GM23338 (cell line): ENCODE results near the gene TRIOBP. TPM values are rescaled to one million over a fixed set of nuclear protein-coding genes. Genes with fewer than 3 reads are reported as not detected.

ENCODE experiments used
- ATAC-seq: fragments of 200-7000 bp; cut with Tn5 transposase; 3 replicates; pipeline ENCODE4 v1.9.1; 2020
- DNase-seq: peaks from one replicate; pipeline ENCODE4 v3.0.0-alpha.2; 2015; ENCODE audit warnings: low spot score
- H2AFZ ChIP-seq: fragments of 200-600 bp; sonication (generic); 2 replicates; pipeline ENCODE4 v1.8.0; 2016; ENCODE audit warnings: antibody characterized with exemption, mild to moderate bottlenecking, moderate library complexity
- H3F3A ChIP-seq: fragments of 200-600 bp; sonication (generic); replicated peaks from 2 replicates; pipeline ENCODE4 v1.8.0; 2017; ENCODE audit warnings: antibody characterized with exemption, mixed run types, low read depth
- H3K27ac ChIP-seq: fragments of 200-600 bp; sonication (generic); 2 replicates; pipeline ENCODE4 v1.6.1; 2016; ENCODE audit warnings: low read depth
- H3K27me3 ChIP-seq: fragments of 200-600 bp; sonication (generic); 2 replicates; pipeline ENCODE4 v1.8.0; 2016; ENCODE audit warnings: mild to moderate bottlenecking, mixed run types, moderate library complexity; ENCODE audit not compliant: insufficient read depth
- H3K36me3 ChIP-seq: fragments of 200-600 bp; sonication (generic); 2 replicates; pipeline ENCODE4 v1.8.0; 2016; ENCODE audit warnings: mild to moderate bottlenecking; ENCODE audit not compliant: insufficient read depth
- H3K4me1 ChIP-seq: fragments of 200-600 bp; sonication (generic); 2 replicates; pipeline ENCODE4 v1.8.0; 2016; ENCODE audit warnings: mild to moderate bottlenecking, moderate library complexity; ENCODE audit not compliant: insufficient read depth
- H3K4me2 ChIP-seq: fragments of 200-600 bp; sonication (generic); 2 replicates; pipeline ENCODE4 v1.7.1; 2017; ENCODE audit warnings: mixed run types
- H3K4me3 ChIP-seq: fragments of 200-600 bp; sonication (generic); 2 replicates; pipeline ENCODE4 v1.6.1; 2016; ENCODE audit warnings: mixed run types
- H3K79me2 ChIP-seq: fragments of 200-600 bp; sonication (generic); replicated peaks from 2 replicates; pipeline ENCODE4 v1.8.0; 2017; ENCODE audit warnings: mild to moderate bottlenecking; ENCODE audit not compliant: insufficient read depth
- H3K9me2 ChIP-seq: fragments of 200-600 bp; sonication (generic); 2 replicates; pipeline ENCODE4 v1.8.0; 2017; ENCODE audit not compliant: insufficient read depth
- H4K20me1 ChIP-seq: fragments of 200-600 bp; sonication (generic); replicated peaks from 2 replicates; pipeline ENCODE4 v1.8.0; 2017; ENCODE audit warnings: mild to moderate bottlenecking; ENCODE audit not compliant: insufficient read depth
- H3K27ac Mint-ChIP-seq: 2 replicates; pipeline ENCODE4 v1.8.0; 2020; ENCODE audit warnings: inconsistent platforms, mild to moderate bottlenecking, moderate library complexity, mixed read lengths
- H3K27me3 Mint-ChIP-seq: 3 replicates; pipeline ENCODE4 v1.8.0; 2022; ENCODE audit warnings: low read depth, mild to moderate bottlenecking, moderate library complexity, mixed read lengths, inconsistent platforms; ENCODE audit not compliant: insufficient read depth, poor library complexity
- H3K36me3 Mint-ChIP-seq: 3 replicates; pipeline ENCODE4 v1.8.0; 2021; ENCODE audit warnings: low read depth, mild to moderate bottlenecking, inconsistent platforms, moderate library complexity, mixed read lengths
- H3K4me1 Mint-ChIP-seq: 3 replicates; pipeline ENCODE4 v1.8.0; 2020; ENCODE audit warnings: mild to moderate bottlenecking, inconsistent platforms, mixed read lengths
- H3K4me3 Mint-ChIP-seq: 3 replicates; pipeline ENCODE4 v1.8.0; 2021; ENCODE audit warnings: moderate library complexity, mild to moderate bottlenecking, inconsistent platforms, mixed read lengths
- H3K9me3 Mint-ChIP-seq: 3 replicates; pipeline ENCODE4 v1.8.0; 2020; ENCODE audit warnings: moderate library complexity, mild to moderate bottlenecking, inconsistent platforms, mixed read lengths
- EZH2 ChIP-seq: fragments of 200-600 bp; sonication (generic); IDR thresholded peaks from one replicate; pipeline ENCODE4 v1.8.0; 2017; ENCODE audit warnings: antibody characterized with exemption, mild to moderate bottlenecking, low read depth; ENCODE audit not compliant: unreplicated experiment
- EZH2phosphoT487 ChIP-seq: fragments of 200-600 bp; sonication (generic); IDR thresholded peaks from one replicate; pipeline ENCODE4 v1.8.1; 2018; ENCODE audit warnings: antibody characterized with exemption; ENCODE audit not compliant: unreplicated experiment
- JUNB ChIP-seq: IDR thresholded peaks from one replicate; pipeline ENCODE4 v1.6.1; 2016; ENCODE audit warnings: antibody characterized with exemption; ENCODE audit not compliant: unreplicated experiment
- STAT1 ChIP-seq: IDR thresholded peaks from one replicate; pipeline ENCODE4 v1.6.1; 2016; ENCODE audit warnings: antibody characterized with exemption; ENCODE audit not compliant: unreplicated experiment
- ZNF114 ChIP-seq: fragments of 250-450 bp; sonication (Bioruptor Pico); IDR thresholded peaks from 2 replicates; pipeline ENCODE4 v1.5.0; 2020; ENCODE audit warnings: mild to moderate bottlenecking, moderate library complexity
- ZNF331 ChIP-seq: fragments of 250-450 bp; sonication (Bioruptor Pico); IDR thresholded peaks from 2 replicates; pipeline ENCODE4 v1.5.0; 2020; ENCODE audit warnings: low read depth, mild to moderate bottlenecking, moderate library complexity
- polyA plus RNA-seq: library from polyadenylated mRNA; unstranded; fragments of >200 nt; fragmentation: Nextera tagmentation; extraction: Ambion mirVana; gene quantifications from 2 replicates; pipeline ENCODE4 v1.2.1, GENCODE V29; 2016
- total RNA-seq: library from RNA; depleted of rRNA; stranded (reverse); fragments of >200 nt; shearing (Covaris generic); gene quantifications from 2 replicates; pipeline ENCODE4 v1.2.3, GENCODE V29; 2014
- TF ChIP-seq, protein P1 (sequence below): IDR thresholded peaks from one replicate; pipeline ENCODE4 v1.6.1; 2018; ENCODE audit warnings: antibody characterized with exemption; ENCODE audit not compliant: unreplicated experiment
- TF ChIP-seq, protein P2 (sequence below), 2 experiments: fragments of 200-600 bp in 1 of 2; sonication (generic) in 1 of 2; conservative IDR thresholded peaks; 2 replicates each; pipeline versions ENCODE4 v1.5.1 to v1.6.1; 2016 to 2017; ENCODE audit warnings: antibody characterized with exemption in 2 of 2, low read depth in 2 of 2, mild to moderate bottlenecking in 2 of 2, moderate library complexity in 1 of 2
- TF ChIP-seq, protein P3 (sequence below): IDR thresholded peaks from 2 replicates; pipeline ENCODE4 v1.6.1; 2016; ENCODE audit warnings: antibody characterized with exemption
- TF ChIP-seq, protein P4 (sequence below): fragments of 250-450 bp; sonication (Bioruptor Pico); IDR thresholded peaks from 2 replicates; pipeline ENCODE4 v1.5.0; 2020; ENCODE audit warnings: mild to moderate bottlenecking, moderate library complexity

TRIOBP gene
- total and polyA plus RNA-seq, 2 experiments from 2014 or later = 21.4 to 48.4 TPM

DNA sequence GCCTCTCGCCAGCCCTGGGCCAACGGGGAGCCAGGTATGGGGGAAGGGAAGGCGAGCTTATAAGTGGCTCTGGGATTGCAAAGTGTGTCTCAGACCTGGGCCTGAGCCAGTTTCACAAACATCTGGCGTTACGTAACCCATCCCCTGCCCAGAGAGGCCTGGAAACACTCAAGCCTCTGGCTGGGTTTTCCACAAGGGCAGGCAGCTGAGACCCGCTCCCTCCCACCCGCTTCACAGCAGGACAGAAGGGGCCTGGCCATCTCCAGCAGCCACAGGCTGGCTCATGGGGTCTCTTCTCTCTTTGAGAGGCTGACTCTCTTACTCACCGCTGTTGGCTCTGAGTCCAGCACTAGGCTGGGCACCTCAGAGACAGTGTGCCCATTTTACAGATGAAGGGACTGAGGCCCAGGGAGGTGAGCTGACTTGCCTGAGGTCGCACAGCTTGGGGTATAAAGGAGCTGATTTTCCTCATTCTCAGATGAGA lies 44.5 kb downstream of the TRIOBP start (continued):
- TF ChIP-seq, protein P1, sequence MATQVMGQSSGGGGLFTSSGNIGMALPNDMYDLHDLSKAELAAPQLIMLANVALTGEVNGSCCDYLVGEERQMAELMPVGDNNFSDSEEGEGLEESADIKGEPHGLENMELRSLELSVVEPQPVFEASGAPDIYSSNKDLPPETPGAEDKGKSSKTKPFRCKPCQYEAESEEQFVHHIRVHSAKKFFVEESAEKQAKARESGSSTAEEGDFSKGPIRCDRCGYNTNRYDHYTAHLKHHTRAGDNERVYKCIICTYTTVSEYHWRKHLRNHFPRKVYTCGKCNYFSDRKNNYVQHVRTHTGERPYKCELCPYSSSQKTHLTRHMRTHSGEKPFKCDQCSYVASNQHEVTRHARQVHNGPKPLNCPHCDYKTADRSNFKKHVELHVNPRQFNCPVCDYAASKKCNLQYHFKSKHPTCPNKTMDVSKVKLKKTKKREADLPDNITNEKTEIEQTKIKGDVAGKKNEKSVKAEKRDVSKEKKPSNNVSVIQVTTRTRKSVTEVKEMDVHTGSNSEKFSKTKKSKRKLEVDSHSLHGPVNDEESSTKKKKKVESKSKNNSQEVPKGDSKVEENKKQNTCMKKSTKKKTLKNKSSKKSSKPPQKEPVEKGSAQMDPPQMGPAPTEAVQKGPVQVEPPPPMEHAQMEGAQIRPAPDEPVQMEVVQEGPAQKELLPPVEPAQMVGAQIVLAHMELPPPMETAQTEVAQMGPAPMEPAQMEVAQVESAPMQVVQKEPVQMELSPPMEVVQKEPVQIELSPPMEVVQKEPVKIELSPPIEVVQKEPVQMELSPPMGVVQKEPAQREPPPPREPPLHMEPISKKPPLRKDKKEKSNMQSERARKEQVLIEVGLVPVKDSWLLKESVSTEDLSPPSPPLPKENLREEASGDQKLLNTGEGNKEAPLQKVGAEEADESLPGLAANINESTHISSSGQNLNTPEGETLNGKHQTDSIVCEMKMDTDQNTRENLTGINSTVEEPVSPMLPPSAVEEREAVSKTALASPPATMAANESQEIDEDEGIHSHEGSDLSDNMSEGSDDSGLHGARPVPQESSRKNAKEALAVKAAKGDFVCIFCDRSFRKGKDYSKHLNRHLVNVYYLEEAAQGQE = no peak
- TF ChIP-seq JUNB = no peak
- no peak for TF ChIP-seq EZH2phosphoT487
- no peak for TF ChIP-seq STAT1
- TF ChIP-seq ZNF331 = no peak
- TF ChIP-seq, protein P2, sequence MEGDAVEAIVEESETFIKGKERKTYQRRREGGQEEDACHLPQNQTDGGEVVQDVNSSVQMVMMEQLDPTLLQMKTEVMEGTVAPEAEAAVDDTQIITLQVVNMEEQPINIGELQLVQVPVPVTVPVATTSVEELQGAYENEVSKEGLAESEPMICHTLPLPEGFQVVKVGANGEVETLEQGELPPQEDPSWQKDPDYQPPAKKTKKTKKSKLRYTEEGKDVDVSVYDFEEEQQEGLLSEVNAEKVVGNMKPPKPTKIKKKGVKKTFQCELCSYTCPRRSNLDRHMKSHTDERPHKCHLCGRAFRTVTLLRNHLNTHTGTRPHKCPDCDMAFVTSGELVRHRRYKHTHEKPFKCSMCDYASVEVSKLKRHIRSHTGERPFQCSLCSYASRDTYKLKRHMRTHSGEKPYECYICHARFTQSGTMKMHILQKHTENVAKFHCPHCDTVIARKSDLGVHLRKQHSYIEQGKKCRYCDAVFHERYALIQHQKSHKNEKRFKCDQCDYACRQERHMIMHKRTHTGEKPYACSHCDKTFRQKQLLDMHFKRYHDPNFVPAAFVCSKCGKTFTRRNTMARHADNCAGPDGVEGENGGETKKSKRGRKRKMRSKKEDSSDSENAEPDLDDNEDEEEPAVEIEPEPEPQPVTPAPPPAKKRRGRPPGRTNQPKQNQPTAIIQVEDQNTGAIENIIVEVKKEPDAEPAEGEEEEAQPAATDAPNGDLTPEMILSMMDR (conservative IDR thresholded peaks at IDR 0.05; ENCODE audit: low read depth in 2 of 2) = no peak

DNA sequence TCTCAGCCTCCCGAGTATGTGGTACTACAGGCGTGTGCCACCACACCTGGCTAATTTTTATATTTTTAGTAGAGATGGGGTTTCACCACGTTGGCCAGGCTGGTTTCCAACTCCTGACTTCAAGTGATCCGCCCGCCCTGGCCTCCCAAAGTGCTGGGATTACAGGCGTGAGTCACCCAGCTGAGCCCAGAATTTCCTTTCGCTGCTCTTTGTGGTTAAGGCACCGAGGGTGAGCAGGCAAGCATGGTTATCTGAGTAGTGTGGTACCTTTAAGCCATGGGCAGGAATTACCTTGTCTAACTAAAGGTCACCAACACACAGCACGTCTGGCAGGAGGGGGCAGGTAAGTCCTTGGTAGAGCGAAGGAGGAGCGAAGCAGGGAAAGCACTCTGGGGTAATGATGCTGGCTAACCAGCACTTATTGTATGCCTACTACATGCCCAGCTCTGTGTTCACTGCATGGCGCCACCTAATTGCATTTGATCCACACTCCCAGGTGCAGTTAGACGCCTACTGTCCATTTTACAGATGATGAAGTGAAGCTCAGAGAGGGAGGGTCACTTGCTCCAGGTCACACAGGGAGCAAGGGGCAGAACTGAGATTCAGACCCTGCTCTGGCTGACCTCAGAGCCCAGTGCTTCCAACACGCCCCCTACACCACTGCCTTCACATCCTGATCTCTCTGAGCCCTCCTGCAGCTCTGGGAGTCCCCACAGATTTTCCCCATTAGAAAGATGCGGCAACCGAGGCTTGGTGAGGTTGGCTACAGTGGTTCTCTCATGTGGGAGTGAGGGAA lies 45.7 kb downstream of the TRIOBP start:
- Histone ChIP-seq H3K4me3 (no peak overlapping the region), H3K36me3 (no peaks in the 10 kb centered on the region), H3K4me1 (peaks cover 7% of the 10 kb centered on the region; the same call in 1 of the 2 replicates), H3F3A (peaks cover 17% of the 10 kb centered on the region), H3K79me2 (no peaks in the 10 kb centered on the region), H3K27me3 (peaks cover 71% of the 10 kb centered on the region), H3K4me2 (no peak overlapping the region), H4K20me1 (no peaks in the 10 kb centered on the region; the same call in 1 of the 2 replicates), H3K27ac (no peak overlapping the region), H2AFZ (no peak overlapping the region), H3K9me2 (no peaks in the 10 kb centered on the region)
- no peak overlapping the region for H3K4me3 Mint-ChIP-seq
- ATAC-seq = no peak
- H3K27ac Mint-ChIP-seq = no peak overlapping the region
- DNase-seq = no peak
- H3K4me1 Mint-ChIP-seq = peaks cover 19% of the 10 kb centered on the region
- no peaks in the 10 kb centered on the region for H3K9me3 Mint-ChIP-seq
- H3K36me3 Mint-ChIP-seq = peaks cover 14% of the 10 kb centered on the region
- H3K27me3 Mint-ChIP-seq = peaks cover 50% of the 10 kb centered on the region
- TF ChIP-seq, protein P3, sequence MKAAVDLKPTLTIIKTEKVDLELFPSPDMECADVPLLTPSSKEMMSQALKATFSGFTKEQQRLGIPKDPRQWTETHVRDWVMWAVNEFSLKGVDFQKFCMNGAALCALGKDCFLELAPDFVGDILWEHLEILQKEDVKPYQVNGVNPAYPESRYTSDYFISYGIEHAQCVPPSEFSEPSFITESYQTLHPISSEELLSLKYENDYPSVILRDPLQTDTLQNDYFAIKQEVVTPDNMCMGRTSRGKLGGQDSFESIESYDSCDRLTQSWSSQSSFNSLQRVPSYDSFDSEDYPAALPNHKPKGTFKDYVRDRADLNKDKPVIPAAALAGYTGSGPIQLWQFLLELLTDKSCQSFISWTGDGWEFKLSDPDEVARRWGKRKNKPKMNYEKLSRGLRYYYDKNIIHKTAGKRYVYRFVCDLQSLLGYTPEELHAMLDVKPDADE = no peak
- TF ChIP-seq STAT1 (no peak), ZNF331 (no peak), EZH2 (no peak), ZNF114 (CRISPR knock-in tag) (no peak)
- TF ChIP-seq, protein P4, sequence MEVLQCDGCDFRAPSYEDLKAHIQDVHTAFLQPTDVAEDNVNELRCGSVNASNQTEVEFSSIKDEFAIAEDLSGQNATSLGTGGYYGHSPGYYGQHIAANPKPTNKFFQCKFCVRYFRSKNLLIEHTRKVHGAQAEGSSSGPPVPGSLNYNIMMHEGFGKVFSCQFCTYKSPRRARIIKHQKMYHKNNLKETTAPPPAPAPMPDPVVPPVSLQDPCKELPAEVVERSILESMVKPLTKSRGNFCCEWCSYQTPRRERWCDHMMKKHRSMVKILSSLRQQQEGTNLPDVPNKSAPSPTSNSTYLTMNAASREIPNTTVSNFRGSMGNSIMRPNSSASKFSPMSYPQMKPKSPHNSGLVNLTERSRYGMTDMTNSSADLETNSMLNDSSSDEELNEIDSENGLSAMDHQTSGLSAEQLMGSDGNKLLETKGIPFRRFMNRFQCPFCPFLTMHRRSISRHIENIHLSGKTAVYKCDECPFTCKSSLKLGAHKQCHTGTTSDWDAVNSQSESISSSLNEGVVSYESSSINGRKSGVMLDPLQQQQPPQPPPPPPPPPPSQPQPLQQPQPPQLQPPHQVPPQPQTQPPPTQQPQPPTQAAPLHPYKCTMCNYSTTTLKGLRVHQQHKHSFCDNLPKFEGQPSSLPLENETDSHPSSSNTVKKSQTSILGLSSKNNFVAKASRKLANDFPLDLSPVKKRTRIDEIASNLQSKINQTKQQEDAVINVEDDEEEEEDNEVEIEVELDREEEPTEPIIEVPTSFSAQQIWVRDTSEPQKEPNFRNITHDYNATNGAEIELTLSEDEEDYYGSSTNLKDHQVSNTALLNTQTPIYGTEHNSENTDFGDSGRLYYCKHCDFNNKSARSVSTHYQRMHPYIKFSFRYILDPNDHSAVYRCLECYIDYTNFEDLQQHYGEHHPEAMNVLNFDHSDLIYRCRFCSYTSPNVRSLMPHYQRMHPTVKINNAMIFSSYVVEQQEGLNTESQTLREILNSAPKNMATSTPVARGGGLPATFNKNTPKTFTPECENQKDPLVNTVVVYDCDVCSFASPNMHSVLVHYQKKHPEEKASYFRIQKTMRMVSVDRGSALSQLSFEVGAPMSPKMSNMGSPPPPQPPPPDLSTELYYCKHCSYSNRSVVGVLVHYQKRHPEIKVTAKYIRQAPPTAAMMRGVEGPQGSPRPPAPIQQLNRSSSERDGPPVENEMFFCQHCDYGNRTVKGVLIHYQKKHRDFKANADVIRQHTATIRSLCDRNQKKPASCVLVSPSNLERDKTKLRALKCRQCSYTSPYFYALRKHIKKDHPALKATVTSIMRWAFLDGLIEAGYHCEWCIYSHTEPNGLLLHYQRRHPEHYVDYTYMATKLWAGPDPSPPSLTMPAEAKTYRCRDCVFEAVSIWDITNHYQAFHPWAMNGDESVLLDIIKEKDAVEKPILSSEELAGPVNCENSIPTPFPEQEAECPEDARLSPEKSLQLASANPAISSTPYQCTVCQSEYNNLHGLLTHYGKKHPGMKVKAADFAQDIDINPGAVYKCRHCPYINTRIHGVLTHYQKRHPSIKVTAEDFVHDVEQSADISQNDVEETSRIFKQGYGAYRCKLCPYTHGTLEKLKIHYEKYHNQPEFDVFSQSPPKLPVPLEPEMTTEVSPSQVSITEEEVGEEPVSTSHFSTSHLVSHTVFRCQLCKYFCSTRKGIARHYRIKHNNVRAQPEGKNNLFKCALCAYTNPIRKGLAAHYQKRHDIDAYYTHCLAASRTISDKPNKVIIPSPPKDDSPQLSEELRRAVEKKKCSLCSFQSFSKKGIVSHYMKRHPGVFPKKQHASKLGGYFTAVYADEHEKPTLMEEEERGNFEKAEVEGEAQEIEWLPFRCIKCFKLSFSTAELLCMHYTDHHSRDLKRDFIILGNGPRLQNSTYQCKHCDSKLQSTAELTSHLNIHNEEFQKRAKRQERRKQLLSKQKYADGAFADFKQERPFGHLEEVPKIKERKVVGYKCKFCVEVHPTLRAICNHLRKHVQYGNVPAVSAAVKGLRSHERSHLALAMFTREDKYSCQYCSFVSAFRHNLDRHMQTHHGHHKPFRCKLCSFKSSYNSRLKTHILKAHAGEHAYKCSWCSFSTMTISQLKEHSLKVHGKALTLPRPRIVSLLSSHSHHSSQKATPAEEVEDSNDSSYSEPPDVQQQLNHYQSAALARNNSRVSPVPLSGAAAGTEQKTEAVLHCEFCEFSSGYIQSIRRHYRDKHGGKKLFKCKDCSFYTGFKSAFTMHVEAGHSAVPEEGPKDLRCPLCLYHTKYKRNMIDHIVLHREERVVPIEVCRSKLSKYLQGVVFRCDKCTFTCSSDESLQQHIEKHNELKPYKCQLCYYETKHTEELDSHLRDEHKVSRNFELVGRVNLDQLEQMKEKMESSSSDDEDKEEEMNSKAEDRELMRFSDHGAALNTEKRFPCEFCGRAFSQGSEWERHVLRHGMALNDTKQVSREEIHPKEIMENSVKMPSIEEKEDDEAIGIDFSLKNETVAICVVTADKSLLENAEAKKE = no peak
